GM12864 (cell line): ENCODE measurements around the gene NPR1.

Experiments
- DNase-seq: peaks from one replicate; pipeline ENCODE4 v3.0.0-alpha.2; 2011; ENCODE audit warnings: low read depth
- H3K4me3 ChIP-seq: 2 replicates; pipeline ENCODE4 v1.5.1; 2011; ENCODE audit warnings: mild to moderate bottlenecking, low read depth, low read length, control low read depth
- CTCF ChIP-seq: IDR thresholded peaks from 2 replicates; pipeline ENCODE4 v1.5.1; 2011; ENCODE audit warnings: low read depth, mild to moderate bottlenecking, moderate library complexity, low read length, control low read depth, inconsistent platforms; ENCODE audit errors: missing control alignments

Gene NPR1

GRCh38 chr1:153678519-153679336 lies at the start of gene NPR1:
Gene NPR1, plus strand, starts transcription at chr1:153678688. Its CDS starts 421 bp downstream, at chr1:153679109.
- no peak for DNase-seq
- TF ChIP-seq CTCF: no peak
- H3K4me3 ChIP-seq: peak within 1 kb of the TSS; percentile 42

DNA sequence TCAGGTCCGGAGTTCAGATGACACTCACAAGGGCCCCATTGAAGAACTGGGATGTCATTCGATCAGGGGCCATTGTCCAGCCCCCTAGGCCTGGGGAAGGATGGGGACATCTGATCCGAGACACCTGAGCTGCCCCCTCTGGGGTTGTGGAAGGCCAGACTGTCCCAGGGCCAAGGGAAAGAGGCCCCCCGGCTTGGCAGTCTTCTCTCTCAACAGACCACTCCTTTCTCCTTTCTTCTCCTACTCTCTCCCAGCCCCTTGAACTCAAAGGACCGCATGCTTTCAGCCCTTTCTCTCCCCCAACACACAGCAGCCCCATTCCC lies 49.2 kb upstream of the NPR1 start:
- no peak for TF ChIP-seq CTCF
- H3K4me3 ChIP-seq: no peak overlapping the region
- DNase-seq: no peak

- no peak for DNase-seq
Observed at GRCh38 chr1:153629971-153630370, 48.5 kb upstream of the NPR1 start.

DNA sequence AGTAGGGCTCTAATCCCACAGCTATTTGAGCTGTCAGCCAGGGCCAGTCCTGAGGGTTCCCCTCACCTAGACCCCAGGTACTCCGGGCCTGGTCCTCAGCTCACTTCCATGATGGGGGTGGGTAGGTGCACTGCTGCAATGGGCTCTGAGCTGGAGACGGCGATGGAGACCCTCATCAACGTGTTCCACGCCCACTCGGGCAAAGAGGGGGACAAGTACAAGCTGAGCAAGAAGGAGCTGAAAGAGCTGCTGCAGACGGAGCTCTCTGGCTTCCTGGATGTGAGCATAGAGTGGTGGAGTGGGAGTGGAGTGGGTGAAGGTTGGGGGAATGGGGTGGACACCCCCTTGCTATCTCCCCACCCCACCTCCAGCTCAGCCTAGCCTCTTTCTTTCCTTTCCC lies 48.1 kb upstream of the NPR1 start:
- no peak for DNase-seq
- TF ChIP-seq CTCF: no peak
- H3K4me3 ChIP-seq: no peak overlapping the region

More at GRCh38 chr1:153629971-153630370, 48.5 kb upstream of the NPR1 start:
- no peak for TF ChIP-seq CTCF
- no peak overlapping the region for H3K4me3 ChIP-seq

GRCh38 chr1:153631047-153632022 lies 47.2 kb upstream of the NPR1 start:
- TF ChIP-seq CTCF: no peak
- DNase-seq: no peak
- no peak overlapping the region for H3K4me3 ChIP-seq

DNA sequence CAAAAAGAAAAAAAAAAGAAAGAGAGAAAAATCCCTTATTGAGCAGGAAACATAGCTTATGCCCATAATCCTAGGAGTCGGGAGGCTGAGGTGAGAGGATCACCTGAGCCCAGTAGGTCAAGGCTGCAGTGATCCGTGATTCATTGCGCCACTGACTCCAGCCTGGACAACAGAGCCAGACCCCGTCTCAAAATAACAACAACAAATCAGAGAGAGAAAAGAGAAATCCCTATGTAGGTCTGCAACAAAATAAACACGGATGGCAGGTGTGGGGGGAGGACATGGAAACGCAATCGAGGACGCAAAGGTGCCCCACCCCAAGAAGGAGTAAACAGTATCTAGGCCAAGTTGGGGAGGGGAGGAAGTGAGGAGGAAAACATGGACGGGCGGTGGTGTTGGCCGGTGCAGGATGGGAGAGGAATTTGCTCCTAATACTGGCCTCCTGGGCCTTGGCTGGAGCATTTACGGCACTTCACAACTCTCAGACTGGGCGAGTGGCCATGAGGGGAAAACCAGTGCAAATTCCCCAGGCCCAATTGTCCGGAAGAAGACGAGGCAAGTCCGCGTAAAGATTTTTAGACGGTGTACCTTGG lies 45.2 kb upstream of the NPR1 start:
- H3K4me3 ChIP-seq: peak overlapping the region; percentile 62; the same call in 1 of the 2 replicates
- DNase-seq: no peak
- TF ChIP-seq CTCF: no peak
